DND-41 (cell line): ENCODE measurements around the gene MVB12A.

ENCODE experiments used
- ATAC-seq: fragments of 200-7000 bp; cut with Tn5 transposase; 3 replicates; pipeline ENCODE4 v1.9.1; 2021; ENCODE audit warnings: low read depth; ENCODE audit not compliant: insufficient read depth
- DNase-seq: peaks from one replicate; pipeline ENCODE4 v3.0.0-alpha.2; 2020
- H2AFZ ChIP-seq: 2 replicates; pipeline ENCODE4 v1.6.0; 2012; ENCODE audit warnings: low read depth, low read length
- H3K27ac ChIP-seq: 2 replicates; pipeline ENCODE4 v1.5.1; 2012; ENCODE audit warnings: low read length, inconsistent platforms
- H3K27me3 ChIP-seq: fragments of 200-600 bp; sonication (generic); 2 replicates; pipeline ENCODE4 v1.6.0; 2012; ENCODE audit warnings: low read length, mild to moderate bottlenecking, inconsistent platforms; ENCODE audit not compliant: insufficient read depth, poor library complexity
- H3K36me3 ChIP-seq: 2 replicates; pipeline ENCODE4 v1.5.1; 2012; ENCODE audit warnings: low read length, inconsistent platforms; ENCODE audit not compliant: insufficient read depth
- H3K4me1 ChIP-seq: 2 replicates; pipeline ENCODE4 v1.5.1; 2012; ENCODE audit warnings: mild to moderate bottlenecking, low read length; ENCODE audit not compliant: insufficient read depth
- H3K4me2 ChIP-seq: 2 replicates; pipeline ENCODE4 v1.6.0; 2012; ENCODE audit warnings: mild to moderate bottlenecking, moderate library complexity, low read length, inconsistent platforms; ENCODE audit not compliant: insufficient read depth
- H3K4me3 ChIP-seq, 2 experiments: fragments of 200-600 bp in 1 of 2; shearing (Covaris generic) in 1 of 2; 2 replicates each; pipeline ENCODE4 v1.5.1; 2012 to 2016; ENCODE audit warnings: inconsistent platforms in 2 of 2, low read length in 2 of 2, mild to moderate bottlenecking in 2 of 2, low read depth in 1 of 2, moderate library complexity in 1 of 2
- H3K79me2 ChIP-seq: 2 replicates; pipeline ENCODE4 v1.6.0; 2012; ENCODE audit warnings: low read length, inconsistent platforms; ENCODE audit not compliant: insufficient read depth
- H3K9ac ChIP-seq: 2 replicates; pipeline ENCODE4 v1.6.0; 2012; ENCODE audit warnings: low read depth, mild to moderate bottlenecking, inconsistent platforms, low read length, moderate library complexity
- H3K9me3 ChIP-seq: 2 replicates; pipeline ENCODE4 v1.5.1; 2012; ENCODE audit warnings: low read length, moderate library complexity, mild to moderate bottlenecking, inconsistent platforms; ENCODE audit not compliant: insufficient read depth, severe bottlenecking
- H4K20me1 ChIP-seq: 2 replicates; pipeline ENCODE4 v1.6.0; 2012; ENCODE audit warnings: low read length; ENCODE audit not compliant: insufficient read depth
- CTCF ChIP-seq: IDR thresholded peaks from 2 replicates; pipeline ENCODE4 v1.5.1; 2012; ENCODE audit warnings: borderline replicate concordance, low read length, moderate library complexity, mild to moderate bottlenecking; ENCODE audit not compliant: poor library complexity, severe bottlenecking; ENCODE audit errors: extremely low read depth
- EZH2 ChIP-seq: IDR thresholded peaks from 3 replicates; pipeline ENCODE4 v1.6.1; 2012; ENCODE audit warnings: borderline replicate concordance, low read depth, mild to moderate bottlenecking, moderate library complexity, low read length, inconsistent platforms; ENCODE audit not compliant: severe bottlenecking

The MVB12A gene

GRCh38 chr19:17429641-17430113 is 9.8 kb downstream of the MVB12A start:
- TF ChIP-seq EZH2 (no peak), CTCF (no peak)

GRCh38 chr19:17431417-17431816 is 11.6 kb downstream of the MVB12A start:
- no peak for TF ChIP-seq EZH2
- TF ChIP-seq CTCF = no peak
- no peak for ATAC-seq
- no peaks in the 10 kb centered on the region for H3K4me1 ChIP-seq
- H3K9ac ChIP-seq = no peak overlapping the region
- H2AFZ ChIP-seq = no peak overlapping the region
- H3K9me3 ChIP-seq = no peaks in the 10 kb centered on the region
- no peak overlapping the region for H3K4me3 ChIP-seq
- H4K20me1 ChIP-seq = no peaks in the 10 kb centered on the region
- no peaks in the 10 kb centered on the region for H3K79me2 ChIP-seq
- H3K27ac ChIP-seq = no peak overlapping the region
- H3K36me3 ChIP-seq = no peaks in the 10 kb centered on the region
- H3K4me2 ChIP-seq = no peak overlapping the region
- H3K27me3 ChIP-seq = no peaks in the 10 kb centered on the region
- no peak for DNase-seq

More at GRCh38 chr19:17429641-17430113, 9.8 kb downstream of the MVB12A start:
- no peak overlapping the region for H3K9ac ChIP-seq
- no peak for ATAC-seq
- no peak overlapping the region for H3K27ac ChIP-seq
- H2AFZ ChIP-seq = no peak overlapping the region
- H3K4me2 ChIP-seq = no peak overlapping the region
- no peaks in the 10 kb centered on the region for H3K27me3 ChIP-seq
- DNase-seq = no peak
- H3K79me2 ChIP-seq = no peaks in the 10 kb centered on the region
- H3K4me1 ChIP-seq = no peaks in the 10 kb centered on the region
- H3K4me3 ChIP-seq = no peak overlapping the region
- no peaks in the 10 kb centered on the region for H4K20me1 ChIP-seq
- H3K9me3 ChIP-seq = no peaks in the 10 kb centered on the region
- H3K36me3 ChIP-seq = no peaks in the 10 kb centered on the region

GRCh38 chr19:17435218-17435617 is 15.4 kb downstream of the MVB12A start:
- no peak for DNase-seq

More at GRCh38 chr19:17435218-17435617, 15.4 kb downstream of the MVB12A start:
- Histone ChIP-seq H4K20me1 (no peaks in the 10 kb centered on the region), H3K4me3 (no peak overlapping the region), H2AFZ (no peak overlapping the region), H3K4me1 (no peaks in the 10 kb centered on the region), H3K36me3 (no peaks in the 10 kb centered on the region), H3K9me3 (no peaks in the 10 kb centered on the region), H3K27me3 (no peaks in the 10 kb centered on the region), H3K4me2 (no peak overlapping the region), H3K9ac (no peak overlapping the region), H3K79me2 (no peaks in the 10 kb centered on the region), H3K27ac (no peak overlapping the region)
- no peak for ATAC-seq
- TF ChIP-seq EZH2 (no peak), CTCF (no peak)
